GM12878 (cell line): ENCODE results near the gene THAP7.

Experiments used
- ATF7 ChIP-seq: fragments of 450-650 bp; IDR thresholded peaks from 2 replicates; pipeline ENCODE4 v1.6.1; 2016; ENCODE audit warnings: low read depth, mild to moderate bottlenecking
- CBFB ChIP-seq: IDR thresholded peaks from 2 replicates; pipeline ENCODE4 v1.6.1; 2016; ENCODE audit warnings: antibody characterized with exemption, low read depth
- CUX1 ChIP-seq: IDR thresholded peaks from 2 replicates; pipeline ENCODE4 v1.6.1; 2012; ENCODE audit warnings: improper control_type of control experiment, low read depth, low read length; ENCODE audit not compliant: insufficient replicate concordance
- EZH2 ChIP-seq: IDR thresholded peaks from 2 replicates; pipeline ENCODE4 v1.6.1; 2012; ENCODE audit warnings: low read depth, mild to moderate bottlenecking, control low read depth, inconsistent platforms, low read length, borderline replicate concordance; ENCODE audit not compliant: control insufficient read depth
- POLR2AphosphoS5 ChIP-seq: IDR thresholded peaks from 2 replicates; pipeline ENCODE4 v1.6.1; 2011; ENCODE audit warnings: mild to moderate bottlenecking, low read length, inconsistent platforms
- RCOR1 ChIP-seq: conservative IDR thresholded peaks from 2 replicates; pipeline ENCODE4 v1.6.1; 2012; ENCODE audit warnings: low read depth, low read length, improper control_type of control experiment
- SMARCA5 ChIP-seq: fragments of 450-650 bp; IDR thresholded peaks from 2 replicates; pipeline ENCODE4 v1.6.1; 2017; ENCODE audit warnings: mild to moderate bottlenecking
- ZBTB33 ChIP-seq: fragments of 450-650 bp; IDR thresholded peaks from 2 replicates; pipeline ENCODE4 v1.6.1; 2017; ENCODE audit warnings: mild to moderate bottlenecking

- TF ChIP-seq POLR2AphosphoS5, result no peak
- TF ChIP-seq CBFB, result no peak
- TF ChIP-seq RCOR1, result no peak
- no peak for TF ChIP-seq ATF7
- TF ChIP-seq ZBTB33, result no peak
- no peak for TF ChIP-seq CUX1
- no peak for TF ChIP-seq SMARCA5
- TF ChIP-seq EZH2, result no peak
Measured at GRCh38 chr22:21020802-21021429, 19.0 kb upstream of the THAP7 start.
